K562 (cell line): ENCODE data around the gene HUNK. TPM values are rescaled to one million over a fixed set of nuclear protein-coding genes. Genes with fewer than 3 reads are reported as not detected.

ENCODE experiments used
- ATAC-seq: fragments of 200-7000 bp; cut with Tn5 transposase; 3 replicates; pipeline ENCODE4 v1.9.1; 2020; ENCODE audit warnings: moderate library complexity
- BruUV-seq: library from RNA; stranded (reverse); fragments of 400-500 nt; replicated peaks from 2 replicates; lab custom pipeline; 2021; lab: Mats Ljungman, UMichigan
- CTCF ChIA-PET: fragments of 300-600 bp; formaldehyde crosslinking; extraction: SDS; loops from one replicate; lab custom pipeline; 2021; ENCODE audit warnings: low intra/inter-chr PET ratio; lab: Yijun Ruan, JAX
- POLR2A ChIA-PET: fragments of 300-600, 350-650 bp; sonication (Branson Sonifier 250); formaldehyde crosslinking; extraction: SDS; loops from one replicate; lab custom pipeline; 2021; ENCODE audit warnings: antibody characterized with exemption, inconsistent platforms; lab: Yijun Ruan, JAX
- DNase-seq, 4 experiments: peaks; one replicate each; pipeline versions ENCODE4 v3.0.0 to v3.0.0-alpha.2; 2011 to 2018; ENCODE audit warnings: low spot score in 3 of 4, mixed read lengths in 3 of 4; ENCODE audit errors: extremely low read depth in 1 of 4
- FAIRE-seq: peaks from 2 replicates; lab custom pipeline; 2011; peaks lifted over from hg19 to GRCh38; lab: Jason Lieb, UNC
- H2AFZ ChIP-seq: 2 replicates; pipeline ENCODE4 v1.6.0; 2011; ENCODE audit warnings: low read depth, low read length, control low read depth, inconsistent platforms
- H3K27ac ChIP-seq: fragments of 200-600 bp; 3 replicates; pipeline ENCODE4 v1.8.0; 2011; ENCODE audit warnings: low read depth, mild to moderate bottlenecking, control low read depth, inconsistent platforms, low read length, moderate library complexity, mixed read lengths; ENCODE audit errors: extremely low read depth
- H3K27me3 ChIP-seq, 2 experiments: fragments of 300-600 bp in 1 of 2; 2 replicates in 1 of 2; 3 replicates in 1 of 2; pipeline versions ENCODE4 v1.6.0 to v1.8.0; 2011; ENCODE audit warnings: inconsistent platforms in 2 of 2, low read length in 2 of 2, mild to moderate bottlenecking in 1 of 2, mixed read lengths in 1 of 2, moderate library complexity in 1 of 2; ENCODE audit not compliant: control insufficient read depth in 2 of 2, insufficient read depth in 2 of 2
- H3K36me3 ChIP-seq: fragments of 300-600 bp; 3 replicates; pipeline ENCODE4 v1.8.0; 2011; ENCODE audit warnings: mild to moderate bottlenecking, low read length, inconsistent platforms; ENCODE audit not compliant: control insufficient read depth, insufficient read depth
- H3K4me1 ChIP-seq, 2 experiments: fragments of 200-600 bp in 1 of 2; replicated peaks in 1 of 2; 2 replicates in 1 of 2; 3 replicates in 1 of 2; pipeline versions ENCODE4 v1.5.1 to v1.8.0; 2011; ENCODE audit warnings: inconsistent platforms in 2 of 2, low read length in 2 of 2, mild to moderate bottlenecking in 1 of 2, mixed read lengths in 1 of 2, moderate library complexity in 1 of 2; ENCODE audit not compliant: control insufficient read depth in 2 of 2, insufficient read depth in 2 of 2
- H3K4me2 ChIP-seq: 2 replicates; pipeline ENCODE4 v1.6.1; 2011; ENCODE audit warnings: low read length, control low read depth, inconsistent platforms, mixed read lengths; ENCODE audit not compliant: insufficient read depth
- H3K4me3 ChIP-seq: fragments of 200-600 bp; sonication (generic), shearing (Covaris generic); 2 replicates; pipeline ENCODE4 v1.5.1; 2016; ENCODE audit warnings: control low read depth, inconsistent platforms
- H3K79me2 ChIP-seq: fragments of 200-600 bp; 3 replicates; pipeline ENCODE4 v1.8.0; 2011; ENCODE audit warnings: low read length, inconsistent platforms; ENCODE audit not compliant: control insufficient read depth, insufficient read depth
- H3K9ac ChIP-seq, 2 experiments: 2 replicates each; pipeline versions ENCODE4 v1.6.0 to v1.6.1; 2011; ENCODE audit warnings: low read depth in 2 of 2, low read length in 2 of 2, control low read depth in 1 of 2, inconsistent platforms in 1 of 2, mild to moderate bottlenecking in 1 of 2, mixed read lengths in 1 of 2; ENCODE audit not compliant: insufficient read depth in 1 of 2
- H3K9me1 ChIP-seq: one replicate; pipeline ENCODE4 v1.6.0; 2011; ENCODE audit warnings: inconsistent platforms, mild to moderate bottlenecking, low read length, moderate library complexity; ENCODE audit not compliant: control insufficient read depth, insufficient read depth
- H3K9me3 ChIP-seq: replicated peaks from 2 replicates; pipeline ENCODE4 v1.5.1; 2011; ENCODE audit warnings: low read depth, low read length, inconsistent platforms; ENCODE audit not compliant: control insufficient read depth, insufficient read depth
- H4K20me1 ChIP-seq: replicated peaks from 2 replicates; pipeline ENCODE4 v1.6.1; 2011; ENCODE audit warnings: low read length, inconsistent platforms, mixed read lengths; ENCODE audit not compliant: control insufficient read depth, insufficient read depth
- CGGBP1 ChIP-seq: fragments of 250-450 bp; sonication (Bioruptor Pico); IDR thresholded peaks from 2 replicates; pipeline ENCODE4 v1.9.0; 2021; ENCODE audit warnings: mild to moderate bottlenecking
- EP400 ChIP-seq: fragments of 450-650 bp; IDR thresholded peaks from 2 replicates; pipeline ENCODE4 v1.6.1; 2017; ENCODE audit warnings: antibody characterized with exemption, mild to moderate bottlenecking, moderate library complexity
- ERF ChIP-seq: fragments of 450-650 bp; formaldehyde crosslinking; IDR thresholded peaks from 2 replicates; pipeline ENCODE4 v1.4.0; 2020; ENCODE audit warnings: mild to moderate bottlenecking, mixed read lengths
- JUND ChIP-seq, 2 experiments: IDR thresholded peaks; 2 replicates in 1 of 2; 3 replicates in 1 of 2; pipeline ENCODE4 v1.6.1; 2011; ENCODE audit warnings: borderline replicate concordance in 2 of 2, low read depth in 2 of 2, low read length in 2 of 2, improper control_type of control experiment in 1 of 2, missing biosample characterization in 1 of 2, missing genetic modification characterization in 1 of 2, missing genetic modification reagents in 1 of 2
- NRF1 ChIP-seq, 2 experiments: fragments of 450-650 bp; IDR thresholded peaks in 1 of 2; conservative IDR thresholded peaks in 1 of 2; 2 replicates each; pipeline ENCODE4 v1.6.1; 2014; ENCODE audit warnings: mild to moderate bottlenecking in 2 of 2
- SNIP1 ChIP-seq: fragments of 450-650 bp; IDR thresholded peaks from 2 replicates; pipeline ENCODE4 v1.7.1; 2017; ENCODE audit warnings: low read depth, mild to moderate bottlenecking
- ZBTB9 ChIP-seq: fragments of 450-650 bp; formaldehyde crosslinking; IDR thresholded peaks from 2 replicates; pipeline ENCODE4 v1.4.0; 2020; ENCODE audit warnings: mild to moderate bottlenecking, moderate library complexity
- ZNF133 ChIP-seq: fragments of 250-450 bp; sonication (Bioruptor Pico); IDR thresholded peaks from 2 replicates; pipeline ENCODE4 v1.4.0; 2020; ENCODE audit warnings: mild to moderate bottlenecking
- ZNF174 ChIP-seq: fragments of 250-450 bp; sonication (Bioruptor Pico); IDR thresholded peaks from 2 replicates; pipeline ENCODE4 v1.4.0; 2020; ENCODE audit warnings: mild to moderate bottlenecking
- ZNF316 ChIP-seq: fragments of 450-650 bp; IDR thresholded peaks from 2 replicates; pipeline ENCODE4 v1.6.1; 2016
- ZNF354B ChIP-seq: fragments of 250-450 bp; sonication (Bioruptor Pico); IDR thresholded peaks from 2 replicates; pipeline ENCODE4 v1.4.0; 2020
- WGBS: fragments of 100-300 bp; shearing (Covaris generic); methylation state at CpG from one replicate; pipeline ENCODE4 v1.1.6; 2016; ENCODE audit warnings: low coverage, mixed read lengths; ENCODE audit not compliant: insufficient coverage; ENCODE audit errors: missing lambda C conversion rate; 5-methylcytosine and 5-hydroxymethylcytosine counted together
- in situ Hi-C: fragments of 300-500 bp; cut with MboI; formaldehyde crosslinking; loops from 4 replicates; pipeline ENCODE4 v1.15.0; 2018; ENCODE audit warnings: inconsistent platforms, mixed read lengths
- intact Hi-C: fragments of 100-400 bp; cut with micrococcal nuclease; formaldehyde crosslinking; loops from 2 replicates; pipeline ENCODE4 v1.14.2; 2022
- polyA plus RNA-seq, 8 experiments: library from polyadenylated mRNA; depleted of rRNA in 4 of 8; stranded (reverse) in 5 of 8; unstranded in 3 of 8; fragments of >200 nt; fragmentation: Nextera tagmentation in 2 of 8; fragmentation: Illumina TruSeq in 1 of 8; extraction: Ambion mirVana in 2 of 8; extraction: Trizol in 1 of 8; gene quantifications; 2 replicates each; pipeline versions ENCODE4 v1.2.1 to v1.2.3, GENCODE V29; 2011 to 2014; ENCODE audit warnings: inconsistent platforms in 1 of 8, missing spikeins in 1 of 8
- total RNA-seq, 7 experiments: library from RNA; depleted of rRNA in 6 of 7; stranded (reverse); fragments of >200 nt in 6 of 7; fragmentation: Illumina TruSeq in 2 of 7; extraction: Trizol in 2 of 7; gene quantifications; 2 replicates each; pipeline versions ENCODE4 v1.2.1 to v1.2.3, GENCODE V29; 2011 to 2021; ENCODE audit warnings: low replicate concordance in 1 of 7
- TF ChIP-seq, protein P1 (sequence below): fragments of 200-800 bp; sonication (Bioruptor generic); IDR thresholded peaks from 2 replicates; pipeline ENCODE4 v1.6.1; 2017; ENCODE audit warnings: missing genetic modification characterization, missing compliant biosample characterization

Gene HUNK
- total and polyA plus RNA-seq, 9 of the 15 experiments (the other 6 are each of a cell fraction or from before 2014, with no cell fraction given) = not detected

GRCh38 chr21:31896019-31896418 is 23.2 kb downstream of the HUNK start (continued):
- TF ChIP-seq NRF1 (conservative IDR thresholded peaks at IDR 0.05 in 1 of 2, IDR thresholded peaks at IDR 0.05 in 1 of 2) (no peak), JUND (IDR thresholded peaks at IDR 0.05; ENCODE audit: borderline replicate concordance, low read depth, low read length) (no peak), JUND (tag; IDR thresholded peaks at IDR 0.05; ENCODE audit: borderline replicate concordance, low read depth, low read length) (no peak), CGGBP1 (CRISPR knock-in tag) (no peak), ZNF174 (CRISPR knock-in tag) (no peak), EP400 (no peak), ZNF354B (CRISPR knock-in tag) (no peak), ZNF316 (no peak), ERF (CRISPR knock-in tag) (no peak), ZNF133 (no peak)
- TF ChIP-seq, protein P1, sequence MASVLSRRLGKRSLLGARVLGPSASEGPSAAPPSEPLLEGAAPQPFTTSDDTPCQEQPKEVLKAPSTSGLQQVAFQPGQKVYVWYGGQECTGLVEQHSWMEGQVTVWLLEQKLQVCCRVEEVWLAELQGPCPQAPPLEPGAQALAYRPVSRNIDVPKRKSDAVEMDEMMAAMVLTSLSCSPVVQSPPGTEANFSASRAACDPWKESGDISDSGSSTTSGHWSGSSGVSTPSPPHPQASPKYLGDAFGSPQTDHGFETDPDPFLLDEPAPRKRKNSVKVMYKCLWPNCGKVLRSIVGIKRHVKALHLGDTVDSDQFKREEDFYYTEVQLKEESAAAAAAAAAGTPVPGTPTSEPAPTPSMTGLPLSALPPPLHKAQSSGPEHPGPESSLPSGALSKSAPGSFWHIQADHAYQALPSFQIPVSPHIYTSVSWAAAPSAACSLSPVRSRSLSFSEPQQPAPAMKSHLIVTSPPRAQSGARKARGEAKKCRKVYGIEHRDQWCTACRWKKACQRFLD (CRISPR knock-in tag) = no peak
- TF ChIP-seq, all 486 proteins: peak for 0

GRCh38 chr21:31897311-31897710 is 24.5 kb downstream of the HUNK start:
- H3K9ac ChIP-seq = no peak overlapping the region
- H3K9me3 ChIP-seq = no peaks in the 10 kb centered on the region
- ATAC-seq (no peak), DNase-seq (no peak), FAIRE-seq (no peak)
- no peak overlapping the region for H3K4me3 ChIP-seq
- H3K79me2 ChIP-seq = no peaks in the 10 kb centered on the region
- BruUV-seq = no TSS peak
- H4K20me1 ChIP-seq = no peaks in the 10 kb centered on the region
- no peak overlapping the region for H3K4me2 ChIP-seq
- intact Hi-C loops (no loop called here), in situ Hi-C loops (no loop called here)
- no peaks in the 10 kb centered on the region for H3K36me3 ChIP-seq
- H3K27me3 ChIP-seq = peaks cover 19 to 31% of the 10 kb centered on the region in 2 experiments; a peak in 4 of 5 replicates
- no peak overlapping the region for H2AFZ ChIP-seq
- H3K9me1 ChIP-seq = no peaks in the 10 kb centered on the region
- H3K27ac ChIP-seq = no peak overlapping the region
- no peaks in the 10 kb centered on the region for H3K4me1 ChIP-seq
- ChIA-PET POLR2A (interaction anchor here (0.7 kb wide), 1 partner anchor 91 kb away, joined by 3 read pairs; no protein-coding TSS in a partner anchor), CTCF (no interaction called here)
- WGBS = 0% methylated on average over 3 of the region's 3 CpGs
- TF ChIP-seq SNIP1 (no peak), ZBTB9 (CRISPR knock-in tag) (no peak)
